Stimulated activated CD4-positive, alpha-beta T cell treated with anti-CD3 and anti-CD28 coated beads, TNF-alpha, amount 100 ng/mL, for 4 hours (primary cell): Measurements from ENCODE around the gene EDA.
A peak's percentile ranks its signal among the peaks of the same experiment; 100 is the strongest.

ENCODE experiments used
- DNase-seq, 3 experiments: peaks; one replicate each; pipeline ENCODE4 v3.0.0-alpha.2; 2020; ENCODE audit warnings: low read depth in 3 of 3

EDA gene

GRCh38 chrX:69615779-69616456 lies at the start of gene EDA:
Gene EDA (plus strand): TSS chrX:69616113.
- peak; percentile 44 to 49 (median 48) for DNase-seq

- DNase-seq: no peak
Measured at GRCh38 chrX:69568828-69569227, 47.1 kb upstream of the EDA start.

GRCh38 chrX:69597399-69597798 lies 18.5 kb upstream of the EDA start:
- DNase-seq: no peak

- DNase-seq: no peak
Measured at GRCh38 chrX:69600182-69600581, 15.7 kb upstream of the EDA start.

- no peak for DNase-seq
Measured at GRCh38 chrX:69603566-69604194, 12.2 kb upstream of the EDA start.

- DNase-seq: no peak
Measured at GRCh38 chrX:69605521-69605920, 10.4 kb upstream of the EDA start.

- no peak for DNase-seq
Measured at GRCh38 chrX:69607616-69608015, 8.3 kb upstream of the EDA start.

GRCh38 chrX:69613946-69614345 lies 2.0 kb upstream of the EDA start:
- no peak for DNase-seq

GRCh38 chrX:69614886-69615285 lies 1.0 kb upstream of the EDA start:
- no peak for DNase-seq

- no peak for DNase-seq
Measured at GRCh38 chrX:69615342-69615741, 571 bp upstream of the EDA start.

GRCh38 chrX:69616457-69617203 lies 717 bp downstream of the EDA start:
- no peak for DNase-seq

GRCh38 chrX:69618803-69619202 lies 2.9 kb downstream of the EDA start:
- no peak for DNase-seq

- no peak for DNase-seq
Measured at GRCh38 chrX:69626129-69626528, 10.2 kb downstream of the EDA start.

- no peak for DNase-seq
Measured at GRCh38 chrX:69627744-69628143, 11.8 kb downstream of the EDA start.

GRCh38 chrX:69630147-69630546 lies 14.2 kb downstream of the EDA start:
- no peak for DNase-seq

GRCh38 chrX:69664693-69665092 lies 48.8 kb downstream of the EDA start:
- no peak for DNase-seq

- DNase-seq: no peak
Measured at GRCh38 chrX:69670001-69670555, 54.2 kb downstream of the EDA start.

GRCh38 chrX:69674891-69675290 lies 59.0 kb downstream of the EDA start:
- DNase-seq: no peak

GRCh38 chrX:69705818-69706217 lies 89.9 kb downstream of the EDA start:
- no peak for DNase-seq

- no peak for DNase-seq
Measured at GRCh38 chrX:69718102-69718501, 102.2 kb downstream of the EDA start.

- DNase-seq: no peak
Measured at GRCh38 chrX:69724307-69724706, 108.4 kb downstream of the EDA start.

- DNase-seq: no peak
Measured at GRCh38 chrX:69740317-69740716, 124.4 kb downstream of the EDA start.

GRCh38 chrX:69741721-69742120 lies 125.8 kb downstream of the EDA start:
- DNase-seq: no peak
